Non-pigmented ciliary epithelial cell (primary cell): ENCODE data around the gene OLFM4.

Source experiments
- DNase-seq: peaks from one replicate; pipeline ENCODE4 v3.0.0-alpha.2; 2010; ENCODE audit warnings: low read depth

OLFM4 gene

GRCh38 chr13:53014495-53015443 is 13.8 kb upstream of the OLFM4 start:
- no peak for DNase-seq

GRCh38 chr13:53015971-53016370 is 12.6 kb upstream of the OLFM4 start:
- no peak for DNase-seq

DNA sequence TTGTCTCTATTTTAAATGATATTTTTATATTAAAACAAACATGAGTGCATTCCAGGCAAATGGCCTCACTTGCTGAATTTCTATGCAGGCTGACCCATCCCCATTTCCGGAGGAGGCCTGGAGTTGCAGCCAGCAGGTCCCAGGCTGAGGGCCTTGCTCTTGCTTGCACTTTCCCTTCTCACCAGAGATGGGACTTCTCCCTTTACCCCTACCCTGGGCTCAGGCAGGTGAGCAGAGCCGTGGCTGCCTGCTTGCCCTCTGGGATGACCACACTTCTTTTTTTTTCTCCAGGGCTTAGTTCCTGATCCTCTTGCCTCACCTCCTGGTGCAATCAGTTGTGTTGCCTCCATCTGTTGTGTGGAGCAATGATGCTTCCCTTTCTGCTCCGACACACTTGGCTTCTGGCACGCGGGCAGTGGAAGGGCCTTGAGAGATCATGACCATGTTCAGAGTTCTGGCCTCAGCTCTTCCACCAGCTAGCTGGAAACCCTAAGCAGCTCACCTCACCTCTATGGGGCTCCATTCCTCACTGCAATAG is 11.1 kb upstream of the OLFM4 start:
- DNase-seq: no peak

DNA sequence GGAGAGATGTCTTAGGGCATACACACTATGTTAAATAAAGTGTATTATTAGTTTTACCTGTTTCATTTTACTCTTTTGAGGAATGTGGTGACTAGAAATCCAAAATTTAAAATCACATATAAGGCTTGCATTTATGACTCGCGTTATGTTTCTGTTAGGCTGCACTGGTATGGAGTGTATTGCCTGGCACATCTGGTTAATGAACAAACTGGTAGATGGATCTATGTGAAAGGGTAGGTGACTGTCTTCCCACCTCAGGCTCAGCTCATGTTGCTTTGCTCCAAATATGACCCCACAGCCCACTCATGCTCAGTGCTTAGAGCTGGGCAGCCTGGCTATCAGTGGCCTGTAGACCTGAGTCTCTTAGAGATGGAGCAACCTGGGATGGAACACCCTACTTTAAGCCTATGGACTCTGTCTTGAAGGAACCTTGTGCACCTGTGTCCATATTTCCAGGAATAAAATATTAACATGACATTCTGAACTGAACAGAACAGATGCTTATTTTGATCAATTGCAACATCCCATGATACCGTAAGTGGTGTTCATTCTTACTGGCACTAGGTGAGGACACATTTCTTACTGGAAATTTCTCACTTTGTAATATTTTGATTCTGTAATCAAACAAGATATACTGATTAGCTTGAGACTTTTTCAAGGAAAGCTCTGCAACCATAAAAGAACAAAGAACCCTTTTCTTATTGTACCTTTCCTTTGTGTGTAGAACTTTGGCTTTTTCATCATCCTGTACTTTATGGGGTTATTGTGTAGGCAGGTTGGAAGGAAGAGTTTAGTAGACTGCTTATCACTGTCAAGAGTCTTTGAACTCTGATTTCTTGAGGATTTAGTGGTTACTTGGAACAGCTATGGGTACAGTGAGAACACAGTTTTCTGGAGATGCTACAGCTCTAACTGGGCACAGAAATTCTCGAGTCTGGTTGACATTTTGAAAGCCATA is 9.6 kb upstream of the OLFM4 start:
- no peak for DNase-seq

GRCh38 chr13:53020764-53021335 is 7.8 kb upstream of the OLFM4 start:
- no peak for DNase-seq

- no peak for DNase-seq
These were observed 5.4 kb upstream of the OLFM4 start for GRCh38 chr13:53023246-53023645.

DNA sequence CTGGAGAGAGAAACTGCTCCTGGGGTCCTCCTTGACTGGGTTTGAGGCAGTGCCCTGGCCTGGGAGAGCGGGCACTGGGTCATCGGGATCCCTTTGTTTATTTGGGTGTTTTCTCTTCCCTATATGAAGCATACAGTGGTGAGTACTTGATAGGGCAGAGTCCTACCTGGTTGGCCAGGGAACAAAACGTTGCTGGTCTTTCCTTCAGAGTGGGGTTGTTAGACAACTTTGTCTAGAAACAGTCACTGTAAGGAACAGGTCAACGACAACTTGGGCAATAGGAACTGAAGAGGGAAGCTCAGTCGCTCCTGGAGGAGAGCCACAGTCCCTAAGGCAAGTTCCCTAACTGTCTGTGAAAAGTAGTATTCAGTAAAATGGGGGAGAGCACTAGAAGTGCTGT is 550 bp upstream of the OLFM4 start:
- no peak for DNase-seq

DNA sequence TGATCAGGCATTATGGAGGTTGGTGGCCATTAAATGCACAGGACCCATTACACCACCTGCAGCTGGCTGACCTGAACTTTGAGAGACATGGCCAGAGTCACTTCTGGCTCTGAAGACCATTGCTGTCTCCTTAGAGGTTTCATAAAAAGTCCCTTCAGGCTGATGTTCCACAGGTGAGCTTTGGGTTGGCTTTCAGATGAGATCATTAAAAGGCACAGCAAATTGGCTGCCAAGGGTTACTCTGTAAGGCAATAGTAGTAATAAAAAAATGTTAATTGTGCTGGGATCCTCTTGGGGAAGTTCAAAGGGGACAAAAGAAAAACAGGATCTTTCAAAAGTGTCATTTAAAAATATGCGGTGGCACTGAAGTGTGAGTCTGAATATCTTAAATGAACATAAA is 4.2 kb downstream of the OLFM4 start:
- DNase-seq: no peak

DNA sequence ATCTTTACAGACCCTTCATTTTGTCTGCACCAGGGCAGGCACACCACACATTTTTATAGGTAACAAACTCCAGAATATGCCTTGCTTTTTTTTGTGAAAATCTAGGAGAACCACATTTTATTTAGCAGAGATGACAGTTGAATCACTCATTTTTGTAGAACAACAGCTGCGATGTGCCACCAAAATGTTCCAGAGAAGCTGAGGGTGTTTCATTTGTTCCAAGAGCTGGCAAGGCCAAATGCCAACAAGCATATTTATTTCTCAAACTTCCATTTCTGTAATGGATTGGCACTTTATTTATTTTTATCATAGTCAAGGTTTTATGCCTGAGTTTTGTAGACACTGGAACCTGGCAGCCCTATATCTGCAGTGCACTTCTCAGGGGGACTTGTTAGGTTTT is 10.4 kb downstream of the OLFM4 start:
- no peak for DNase-seq

- DNase-seq: no peak
These were observed 13.4 kb downstream of the OLFM4 start for GRCh38 chr13:53041968-53042516.

DNA sequence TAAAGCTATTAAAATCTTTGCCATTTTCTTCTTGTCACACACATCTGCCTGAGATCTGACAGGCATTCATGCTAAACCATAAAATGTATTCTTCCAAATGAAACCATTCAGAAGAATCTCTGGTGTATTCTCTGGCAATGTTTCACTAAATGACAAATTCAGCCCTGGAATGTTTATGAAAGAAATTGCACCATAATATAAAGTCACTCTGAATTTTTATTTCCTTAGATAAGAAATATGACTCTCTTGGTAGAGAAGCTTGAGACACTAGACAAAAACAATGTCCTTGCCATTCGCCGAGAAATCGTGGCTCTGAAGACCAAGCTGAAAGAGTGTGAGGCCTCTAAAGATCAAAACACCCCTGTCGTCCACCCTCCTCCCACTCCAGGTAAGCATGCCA is 14.3 kb downstream of the OLFM4 start:
- DNase-seq: no peak

- DNase-seq: no peak
These were observed 14.8 kb downstream of the OLFM4 start for GRCh38 chr13:53043398-53043797.

GRCh38 chr13:53045189-53045588 is 16.6 kb downstream of the OLFM4 start:
- DNase-seq: no peak

DNA sequence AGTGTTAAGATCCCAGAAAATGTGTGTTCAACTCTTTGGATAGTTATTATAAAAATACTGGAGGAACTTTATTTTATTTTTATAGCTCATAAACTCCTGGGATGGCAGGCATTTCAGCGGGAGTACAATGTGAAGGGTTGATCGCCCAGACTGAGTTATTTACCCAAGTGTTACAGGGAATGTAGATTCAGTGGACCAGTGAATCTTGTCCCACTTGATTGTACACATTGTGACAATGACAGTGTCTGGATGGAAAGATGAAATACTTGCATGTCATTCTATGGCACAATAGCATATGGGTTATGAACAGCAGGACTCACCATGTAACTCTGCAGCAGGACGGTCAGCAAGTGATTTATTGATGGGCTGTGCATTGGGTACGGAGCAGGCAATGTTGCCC is 20.3 kb downstream of the OLFM4 start:
- DNase-seq: no peak

- DNase-seq: no peak
These were observed 21.5 kb downstream of the OLFM4 start for GRCh38 chr13:53050151-53050550.

DNA sequence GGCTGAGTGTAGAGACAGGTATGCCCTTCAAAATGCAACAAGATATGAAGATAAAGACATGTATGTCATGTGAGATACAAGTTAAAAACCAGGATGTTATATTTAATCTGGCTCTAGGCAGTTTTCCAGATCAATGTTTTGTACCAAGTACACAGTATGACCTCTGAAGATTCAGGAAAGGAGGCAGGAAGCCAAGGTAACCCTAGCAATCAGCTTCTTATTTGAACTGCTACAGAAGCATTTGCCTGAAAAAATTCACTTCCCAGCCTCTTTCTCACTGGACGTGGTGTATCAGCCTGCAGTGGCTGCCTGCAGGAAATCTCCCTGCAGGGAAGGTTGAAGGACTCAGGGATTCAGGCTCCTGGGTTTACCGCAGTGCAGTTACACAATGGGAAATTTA is 24.1 kb downstream of the OLFM4 start:
- no peak for DNase-seq

DNA sequence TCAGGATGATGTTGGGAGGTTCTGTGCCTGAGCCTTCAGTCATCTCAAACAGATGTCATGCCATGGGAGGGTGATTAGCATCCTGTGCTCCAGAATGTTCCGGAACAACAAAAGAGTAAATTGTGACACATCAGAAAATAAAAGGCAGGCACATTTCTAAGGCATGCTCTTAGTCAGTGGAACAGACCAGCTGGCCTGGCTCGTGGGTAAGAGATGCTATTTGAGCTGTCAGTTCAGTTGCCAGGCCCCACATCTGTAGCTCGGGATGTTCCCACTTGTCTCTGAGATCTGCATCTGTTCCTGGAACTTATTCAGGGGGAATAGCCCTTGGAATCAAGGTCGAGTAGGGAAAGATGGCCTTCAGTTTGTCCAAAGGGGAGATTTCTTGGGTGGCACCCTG is 26.0 kb downstream of the OLFM4 start:
- no peak for DNase-seq

GRCh38 chr13:53058065-53058679 is 29.6 kb downstream of the OLFM4 start:
- no peak for DNase-seq

GRCh38 chr13:53060840-53061490 is 32.4 kb downstream of the OLFM4 start:
- DNase-seq: no peak

- DNase-seq: no peak
These were observed 36.1 kb downstream of the OLFM4 start for GRCh38 chr13:53064731-53065130.

- no peak for DNase-seq
These were observed 37.8 kb downstream of the OLFM4 start for GRCh38 chr13:53066411-53066810.
